DOHH2 (cell line): Measurements from ENCODE around the gene EDN3.

Experiments
- CTCF ChIP-seq: fragments of 200-600 bp; sonication (generic); IDR thresholded peaks from one replicate; pipeline ENCODE4 v1.5.1; 2014; ENCODE audit warnings: antibody characterized with exemption, mild to moderate bottlenecking, low read depth, low read length; ENCODE audit not compliant: poor library complexity, severe bottlenecking
- EZH2phosphoT487 ChIP-seq: fragments of 200-600 bp; sonication (generic); IDR thresholded peaks from 2 replicates; pipeline ENCODE4 v1.6.1; 2017; ENCODE audit warnings: borderline replicate concordance, mild to moderate bottlenecking, antibody characterized with exemption, low read length, moderate library complexity, mixed read lengths

GRCh38 chr20:59351157-59352040 lies 51.0 kb downstream of the EDN3 start:
- TF ChIP-seq CTCF (no peak), EZH2phosphoT487 (no peak)
